K562 (cell line): ENCODE results near the gene CTNS. TPM values are rescaled to one million over a fixed set of nuclear protein-coding genes. Genes with fewer than 3 reads are reported as not detected.

Experiments used
- AFF1 ChIP-seq, 2 experiments: fragments of 450-650 bp; IDR thresholded peaks; 2 replicates each; pipeline ENCODE4 v1.6.1; 2018; ENCODE audit warnings: mild to moderate bottlenecking in 2 of 2, low read depth in 1 of 2; ENCODE audit not compliant: partially characterized antibody in 2 of 2
- HOXB6 ChIP-seq: fragments of 250-450 bp; sonication (Bioruptor Pico); IDR thresholded peaks from 2 replicates; pipeline ENCODE4 v1.5.1; 2022; ENCODE audit warnings: mild to moderate bottlenecking, borderline replicate concordance
- IRF1 ChIP-seq: sonication (generic); formaldehyde crosslinking; IDR thresholded peaks from 2 replicates; pipeline ENCODE4 v1.8.0; 2022; ENCODE audit warnings: missing genetic modification reagents, mild to moderate bottlenecking, borderline replicate concordance
- JUND ChIP-seq, 2 experiments: IDR thresholded peaks; 2 replicates in 1 of 2; 3 replicates in 1 of 2; pipeline ENCODE4 v1.6.1; 2011; ENCODE audit warnings: borderline replicate concordance in 2 of 2, low read depth in 2 of 2, low read length in 2 of 2, improper control_type of control experiment in 1 of 2, missing biosample characterization in 1 of 2, missing genetic modification characterization in 1 of 2, missing genetic modification reagents in 1 of 2
- MNT ChIP-seq, 2 experiments: fragments of 450-650 bp; conservative IDR thresholded peaks; 2 replicates each; pipeline ENCODE4 v1.6.1; 2017; ENCODE audit warnings: mild to moderate bottlenecking in 2 of 2, moderate library complexity in 2 of 2
- NR0B1 ChIP-seq: fragments of 450-650 bp; IDR thresholded peaks from one replicate; pipeline ENCODE4 v1.6.1; 2018; ENCODE audit warnings: mild to moderate bottlenecking, moderate library complexity; ENCODE audit not compliant: partially characterized antibody
- POLR3G ChIP-seq: IDR thresholded peaks from 2 replicates; pipeline ENCODE4 v1.6.1; 2011; ENCODE audit not compliant: insufficient read length, insufficient replicate concordance; ENCODE audit errors: extremely low read depth
- TCF15 ChIP-seq: fragments of 250-450 bp; sonication (Bioruptor Pico); IDR thresholded peaks from 2 replicates; pipeline ENCODE4 v1.8.0; 2022; ENCODE audit warnings: moderate library complexity, mild to moderate bottlenecking, inconsistent platforms
- TEAD1 ChIP-seq, 2 experiments: fragments of 450-650 bp in 1 of 2; sonication (generic) in 1 of 2; formaldehyde crosslinking; IDR thresholded peaks; 2 replicates each; pipeline versions ENCODE4 v1.4.0 to v1.8.0; 2020 to 2022; ENCODE audit warnings: mild to moderate bottlenecking in 2 of 2, missing genetic modification reagents in 1 of 2
- ZNF232 ChIP-seq: sonication (generic); formaldehyde crosslinking; IDR thresholded peaks from 2 replicates; pipeline ENCODE4 v1.8.0; 2022; ENCODE audit warnings: mild to moderate bottlenecking, missing genetic modification reagents
- ZNF764 ChIP-seq: fragments of 250-450 bp; sonication (Bioruptor Pico); IDR thresholded peaks from 2 replicates; pipeline ENCODE4 v1.4.0; 2020; ENCODE audit warnings: low read depth, mild to moderate bottlenecking, moderate library complexity
- polyA plus RNA-seq, 8 experiments: library from polyadenylated mRNA; depleted of rRNA in 4 of 8; stranded (reverse) in 5 of 8; unstranded in 3 of 8; fragments of >200 nt; fragmentation: Nextera tagmentation in 2 of 8; fragmentation: Illumina TruSeq in 1 of 8; extraction: Ambion mirVana in 2 of 8; extraction: Trizol in 1 of 8; gene quantifications; 2 replicates each; pipeline versions ENCODE4 v1.2.1 to v1.2.3, GENCODE V29; 2011 to 2014; ENCODE audit warnings: inconsistent platforms in 1 of 8, missing spikeins in 1 of 8
- total RNA-seq, 7 experiments: library from RNA; depleted of rRNA in 6 of 7; stranded (reverse); fragments of >200 nt in 6 of 7; fragmentation: Illumina TruSeq in 2 of 7; extraction: Trizol in 2 of 7; gene quantifications; 2 replicates each; pipeline versions ENCODE4 v1.2.1 to v1.2.3, GENCODE V29; 2011 to 2021; ENCODE audit warnings: low replicate concordance in 1 of 7

CTNS gene
- total and polyA plus RNA-seq, 9 of the 15 experiments (the other 6 are each of a cell fraction or from before 2014, with no cell fraction given), result 0.66 to 8.4 (median 4.9) TPM

GRCh38 chr17:3668279-3669084 lies 31.9 kb downstream of the CTNS start, which contains the start of the genes EMC6 and TAX1BP3 (continued):
- no peak for TF ChIP-seq AFF1 (IDR thresholded peaks at IDR 0.05; ENCODE audit: low read depth in 1 of 2, partially characterized antibody in 2 of 2)
- no peak for TF ChIP-seq ZNF232 (CRISPR knock-in tag)
- TF ChIP-seq TCF15 (CRISPR knock-in tag), result no peak
- TF ChIP-seq MNT (conservative IDR thresholded peaks at IDR 0.05), result peak in 1 of 2 experiments; percentile 41; a peak in 1 of 4 replicates
- TF ChIP-seq IRF1 (CRISPR knock-in tag), result no peak
- TF ChIP-seq ZNF764 (CRISPR knock-in tag), result no peak
- no peak for TF ChIP-seq TEAD1 (CRISPR knock-in tag; IDR thresholded peaks at IDR 0.05)
- no peak for TF ChIP-seq NR0B1
- TF ChIP-seq POLR3G, result no peak
- 0 out of 2 replicates have a peak, but pooled peaks have one; percentile 3 for TF ChIP-seq JUND (IDR thresholded peaks at IDR 0.05; ENCODE audit: borderline replicate concordance, low read depth, low read length)
- TF ChIP-seq JUND (tag; IDR thresholded peaks at IDR 0.05; ENCODE audit: borderline replicate concordance, low read depth, low read length), result no peak; the same call in 2 of the 3 replicates
- no peak for TF ChIP-seq HOXB6
